Left hindlimb (tissue), 1 donor: ENCODE results near the gene SYTL5.

Source experiments
- DNase-seq: peaks from one replicate; pipeline ENCODE4 v3.0.0-alpha.2; 2018

The SYTL5 gene

DNA sequence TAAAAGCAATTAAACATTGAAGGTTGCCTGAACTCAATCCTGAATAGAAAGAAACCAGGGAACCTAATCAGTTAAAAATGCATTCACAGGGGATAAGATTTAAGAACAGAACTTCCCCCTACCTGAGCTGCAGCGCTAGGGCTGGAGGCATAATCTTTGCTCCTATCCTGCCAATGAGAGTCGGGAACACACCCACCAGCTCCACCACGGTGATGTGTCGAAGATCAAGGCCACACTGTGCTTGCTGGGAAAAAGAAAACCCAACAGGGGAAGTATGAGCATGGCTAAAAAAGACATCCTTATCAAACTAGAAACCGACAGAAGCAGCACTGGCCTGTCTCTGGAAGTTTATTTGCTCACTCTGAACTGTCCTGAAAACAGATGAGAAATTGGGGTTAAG is 148.0 kb downstream of the SYTL5 start:
- no peak for DNase-seq

DNA sequence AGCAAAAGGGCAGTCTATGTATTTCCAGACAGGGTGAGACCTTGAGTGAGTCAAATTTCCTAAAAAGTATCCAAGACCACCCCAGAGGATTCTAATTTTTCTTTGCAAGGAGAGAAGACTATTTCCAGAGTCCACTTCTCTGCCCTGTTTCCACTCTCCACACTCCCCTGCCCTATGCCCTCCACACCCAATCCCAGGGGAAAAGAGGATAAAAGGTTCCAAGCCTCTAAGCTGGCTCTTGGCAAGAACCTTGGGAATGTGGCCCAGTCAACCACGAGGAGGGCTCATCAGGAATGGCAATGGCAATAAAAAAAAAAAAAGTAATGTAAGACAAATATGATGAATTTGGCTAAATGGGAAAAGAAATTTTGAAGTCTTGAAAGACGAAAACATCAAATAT is 148.5 kb downstream of the SYTL5 start:
- DNase-seq, result no peak

DNA sequence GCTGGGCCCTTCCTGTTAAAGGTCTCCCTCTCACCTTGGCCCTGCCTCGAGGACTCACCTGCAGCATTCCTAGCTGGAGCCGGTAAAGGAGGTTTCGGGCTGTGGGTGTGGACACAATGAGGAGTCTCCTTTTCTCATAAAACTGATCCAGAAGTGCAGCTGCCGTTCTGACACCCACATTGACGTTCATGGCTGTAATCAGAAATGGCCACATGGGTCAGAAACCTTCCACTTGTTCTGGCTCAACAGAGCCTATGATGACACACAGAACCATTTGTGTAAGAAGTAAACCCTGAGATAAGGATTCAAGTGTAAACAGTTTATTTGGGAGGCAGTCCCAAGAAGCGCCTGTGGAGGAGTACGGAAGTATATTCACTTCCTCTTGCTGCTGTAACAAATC is 150.5 kb downstream of the SYTL5 start:
- no peak for DNase-seq

GRCh38 chrX:38163193-38163592 is 156.8 kb downstream of the SYTL5 start:
- DNase-seq, result no peak

- DNase-seq, result no peak
Measured at GRCh38 chrX:38165023-38165422, 158.7 kb downstream of the SYTL5 start.

DNA sequence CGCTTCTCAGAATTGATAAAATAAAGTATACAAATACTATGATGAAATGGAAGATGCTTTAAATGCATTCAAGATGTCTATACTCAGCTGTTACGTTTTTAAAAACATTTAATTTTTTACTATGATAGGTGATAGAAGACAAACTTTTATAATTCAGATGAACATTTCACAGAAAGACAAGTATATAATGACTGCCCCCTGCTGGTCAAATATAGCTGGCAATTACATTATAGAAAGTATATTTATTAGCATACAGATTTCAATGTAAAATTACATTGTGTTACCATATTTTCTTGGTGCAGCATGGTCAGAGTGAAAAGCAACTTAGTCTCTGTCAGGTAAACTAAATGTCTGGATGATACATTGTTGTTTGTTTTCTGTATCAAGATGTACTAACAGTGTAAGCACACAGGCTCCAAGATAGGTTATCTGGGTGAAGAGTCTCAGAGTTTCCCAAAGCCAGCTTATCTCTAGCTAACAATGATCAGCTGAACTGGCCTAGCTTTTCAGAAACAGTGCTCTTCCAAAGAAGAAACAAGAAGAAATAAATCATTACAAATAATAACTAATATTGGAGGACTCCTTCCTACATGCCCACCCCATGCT is 160.2 kb downstream of the SYTL5 start:
- DNase-seq, result no peak

DNA sequence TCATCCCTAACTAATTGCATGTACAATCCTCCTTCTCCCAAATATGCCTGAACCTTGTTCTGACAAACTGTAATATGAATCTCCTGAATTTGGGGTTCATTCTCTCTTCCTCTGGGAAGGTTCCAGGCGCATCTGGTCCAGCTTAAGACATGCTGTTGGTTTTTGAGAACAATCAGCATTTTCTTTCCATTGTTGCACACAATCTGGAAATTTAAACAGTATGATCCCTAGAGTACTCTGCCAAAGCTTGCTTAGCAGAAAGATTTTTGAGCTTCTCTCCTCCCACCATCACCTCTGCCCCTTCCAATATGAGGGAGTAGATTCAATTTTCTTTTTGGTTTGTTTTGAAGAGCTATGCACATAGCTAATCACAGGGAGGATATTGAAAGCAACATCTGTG is 164.2 kb downstream of the SYTL5 start:
- DNase-seq, result no peak

DNA sequence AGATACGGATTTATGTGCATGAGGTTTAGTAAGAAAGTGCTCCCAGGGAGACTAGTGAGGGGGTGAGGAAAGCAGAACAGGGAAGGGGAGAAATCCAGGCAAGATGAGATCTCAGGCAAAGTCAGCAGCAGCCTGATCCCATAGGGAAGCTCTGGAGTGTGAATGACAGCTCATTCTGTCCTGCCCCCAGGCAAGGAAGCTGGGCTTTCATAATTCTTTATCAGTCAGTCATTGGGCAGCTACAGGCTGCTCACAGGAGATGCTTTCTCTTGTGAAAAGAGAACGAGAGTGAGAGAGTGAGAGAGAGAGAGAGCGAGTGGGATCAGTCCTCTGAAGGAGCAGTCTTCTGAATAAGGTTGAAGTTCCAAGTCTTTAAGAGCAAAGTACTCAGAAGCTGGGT is 166.2 kb downstream of the SYTL5 start:
- DNase-seq, result no peak

DNA sequence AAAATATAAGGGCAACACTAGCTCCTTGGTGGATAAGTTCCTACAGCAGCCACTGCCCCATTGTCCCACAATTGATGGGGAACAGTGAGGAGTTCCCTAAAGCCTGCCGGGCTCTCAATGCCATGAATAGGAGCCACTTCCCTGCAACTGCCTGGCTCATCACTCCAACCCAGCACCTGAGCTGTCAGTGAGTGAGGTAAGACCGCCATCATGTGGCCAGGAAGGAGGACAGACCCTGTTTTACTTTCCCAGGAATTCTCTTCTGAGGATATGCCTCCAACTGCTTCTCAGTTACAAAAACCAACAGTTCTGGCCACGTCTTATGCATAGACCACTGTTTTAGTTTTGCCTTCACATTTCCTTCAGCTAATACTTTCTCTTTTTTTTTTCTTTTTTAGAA is 168.8 kb downstream of the SYTL5 start:
- DNase-seq, result peak; percentile 33

DNA sequence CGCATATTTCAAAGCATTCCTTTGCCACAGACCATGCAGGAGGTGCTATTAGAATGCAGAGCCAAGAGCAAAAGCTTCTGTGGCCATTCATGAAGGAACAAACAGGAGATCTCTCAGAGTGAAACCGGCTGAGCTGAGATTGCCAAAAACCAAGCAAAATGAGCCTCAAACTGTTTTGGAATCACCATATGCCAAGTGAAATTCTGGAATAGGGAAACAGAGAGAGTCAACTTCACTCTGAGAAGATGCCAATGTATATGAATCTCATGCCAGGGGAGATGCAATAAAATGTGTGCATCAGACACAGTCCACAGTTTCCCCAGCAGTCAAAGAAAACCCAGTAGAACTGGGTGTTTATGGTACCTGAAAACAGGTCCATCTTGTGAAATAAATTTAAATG is 172.0 kb downstream of the SYTL5 start:
- DNase-seq, result no peak
